Stimulated activated CD4-positive, alpha-beta T cell treated with anti-CD3 and anti-CD28 coated beads, Interleukin-15, amount 100 ng/mL, for 48 hours (primary cell): ENCODE data around the gene NR1D1.

Experiments
- DNase-seq, 2 donors: peaks; one replicate each; pipeline ENCODE4 v3.0.0-alpha.2; 2020; ENCODE audit warnings: low read depth in 2 of 2

The NR1D1 gene

GRCh38 chr17:40097087-40097486 is 3.3 kb downstream of the NR1D1 start:
- DNase-seq: no peak

DNA sequence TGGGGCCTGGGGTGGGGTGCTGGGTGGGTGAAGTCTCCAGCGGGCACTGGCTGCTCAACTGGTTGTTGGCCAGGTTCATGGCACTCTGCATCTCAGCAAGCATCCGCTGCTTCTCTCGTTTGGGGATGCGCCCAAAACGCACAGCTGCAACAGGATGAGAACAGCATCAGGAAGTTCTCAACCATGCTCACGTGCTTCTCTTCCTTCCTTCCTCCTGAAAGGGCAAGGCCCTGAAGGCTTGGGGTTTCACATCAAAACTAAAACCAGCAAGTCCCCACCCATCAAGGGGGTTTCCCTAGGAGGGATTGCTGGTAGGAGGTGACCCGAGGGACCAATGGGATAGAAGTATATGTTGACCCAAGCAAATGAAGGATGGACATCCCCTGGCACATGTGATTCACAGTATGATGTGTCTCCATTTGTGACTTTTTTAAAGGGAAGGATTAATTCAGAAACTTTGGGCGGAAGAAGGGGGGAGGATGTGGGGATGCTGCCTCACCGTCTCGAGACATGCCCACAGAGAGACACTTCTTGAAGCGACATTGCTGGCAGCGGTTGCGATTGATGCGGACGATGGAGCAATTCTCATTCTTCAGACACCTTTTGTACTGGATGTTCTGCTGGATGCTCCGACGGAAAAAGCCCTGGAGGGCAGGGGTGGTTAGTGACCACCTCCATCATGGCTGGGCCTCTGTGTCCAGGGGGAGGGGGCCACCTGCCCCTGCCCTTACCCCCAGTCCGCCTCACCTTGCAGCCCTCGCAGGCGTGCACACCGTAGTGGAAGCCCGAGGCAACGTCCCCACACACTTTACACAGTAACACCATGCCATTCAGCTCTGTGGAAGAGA is 4.2 kb downstream of the NR1D1 start:
- peak; percentile 74 to 79 for DNase-seq

DNA sequence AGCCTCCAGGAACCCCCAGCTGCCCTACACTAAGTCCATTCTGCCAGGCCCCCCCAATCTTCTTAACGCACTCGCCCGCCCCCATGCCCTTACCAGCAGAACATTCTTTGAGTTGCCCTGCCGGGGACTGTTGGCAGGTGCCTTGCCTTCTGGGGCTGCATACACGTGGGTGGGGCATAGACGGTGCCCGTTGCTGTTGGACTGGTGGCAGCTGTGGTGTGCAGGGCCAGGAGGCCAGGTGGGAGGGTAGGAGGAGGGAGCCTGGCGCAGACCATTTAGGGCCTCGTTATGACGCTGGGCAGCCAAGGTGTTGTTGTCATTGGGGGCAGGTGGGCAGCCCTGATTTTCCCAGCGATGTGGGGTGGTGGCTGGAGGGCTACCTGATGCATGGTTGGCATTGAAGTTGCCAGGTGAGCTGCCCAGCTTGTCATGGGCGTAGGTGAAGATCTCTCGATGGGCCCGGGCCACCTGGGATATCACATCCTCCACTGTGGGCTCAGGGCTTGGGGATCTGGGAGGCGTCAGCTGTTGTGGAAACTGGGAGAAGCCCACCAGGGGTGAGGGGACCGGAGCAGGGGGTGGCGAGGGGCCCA is 4.9 kb downstream of the NR1D1 start:
- no peak for DNase-seq

- DNase-seq: no peak
Measured at GRCh38 chr17:40094874-40095273, 5.5 kb downstream of the NR1D1 start.

DNA sequence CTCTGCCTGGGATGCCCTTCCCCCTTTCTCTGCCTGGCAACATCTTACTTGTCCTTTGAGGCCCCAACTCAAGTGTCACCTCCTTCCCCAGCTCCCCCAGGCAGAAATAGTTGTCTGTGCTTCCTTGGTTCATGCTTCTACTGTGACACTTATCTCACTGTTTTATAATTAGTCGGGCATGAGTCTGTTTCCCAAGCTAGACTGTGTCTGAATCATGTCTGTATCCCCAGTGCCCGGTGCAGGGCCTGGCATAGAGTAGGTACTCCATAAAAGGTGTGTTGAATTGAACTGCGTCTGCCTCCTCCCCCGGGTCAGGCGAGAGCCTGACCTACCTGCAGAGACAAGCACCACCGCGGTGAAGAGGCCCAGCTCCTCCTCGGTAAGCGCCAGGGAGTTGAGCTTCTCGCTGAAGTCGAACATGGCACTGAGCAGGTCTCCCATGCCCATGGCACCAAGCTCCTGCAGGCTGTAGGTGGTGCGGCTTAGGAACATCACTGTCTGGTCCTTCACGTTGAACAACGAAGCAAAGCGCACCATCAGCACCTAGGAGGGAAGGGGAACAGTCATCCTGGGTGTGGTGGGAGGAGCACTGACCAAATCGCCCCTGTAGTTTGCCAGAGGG is 6.7 kb downstream of the NR1D1 start:
- DNase-seq: no peak

DNA sequence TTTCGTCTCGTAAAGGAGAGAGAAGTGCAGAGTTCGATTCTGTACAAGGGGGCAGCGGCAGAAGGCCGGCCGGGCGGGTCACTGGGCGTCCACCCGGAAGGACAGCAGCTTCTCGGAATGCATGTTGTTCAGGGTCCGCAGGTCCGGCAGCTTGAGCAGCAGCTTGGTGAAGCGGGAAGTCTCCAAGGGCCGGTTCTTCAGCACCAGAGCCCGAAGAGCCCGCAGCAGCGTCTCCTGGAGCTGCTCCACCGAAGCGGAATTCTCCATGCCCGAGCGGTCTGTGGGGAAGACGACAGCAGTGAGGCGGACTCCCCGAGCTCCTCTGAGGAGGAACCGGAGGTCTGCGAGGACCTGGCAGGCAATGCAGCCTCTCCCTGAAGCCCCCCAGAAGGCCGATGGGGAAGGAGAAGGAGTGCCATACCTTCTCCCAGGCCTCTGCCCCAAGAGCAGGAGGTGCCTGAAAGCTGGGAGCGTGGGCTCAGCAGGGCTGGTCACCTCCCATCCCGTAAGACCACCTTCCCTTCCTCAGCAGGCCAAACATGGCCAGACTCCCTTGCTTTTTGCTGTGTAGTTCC is 7.3 kb downstream of the NR1D1 start:
- DNase-seq: no peak

- no peak for DNase-seq
Measured at GRCh38 chr17:40092581-40092980, 7.8 kb downstream of the NR1D1 start.

GRCh38 chr17:40091691-40092397 is 8.5 kb downstream of the NR1D1 start:
- DNase-seq: no peak

- DNase-seq: no peak
Measured at GRCh38 chr17:40090237-40091119, 9.9 kb downstream of the NR1D1 start.

- DNase-seq: no peak
Measured at GRCh38 chr17:40089077-40089895, 11.1 kb downstream of the NR1D1 start.

DNA sequence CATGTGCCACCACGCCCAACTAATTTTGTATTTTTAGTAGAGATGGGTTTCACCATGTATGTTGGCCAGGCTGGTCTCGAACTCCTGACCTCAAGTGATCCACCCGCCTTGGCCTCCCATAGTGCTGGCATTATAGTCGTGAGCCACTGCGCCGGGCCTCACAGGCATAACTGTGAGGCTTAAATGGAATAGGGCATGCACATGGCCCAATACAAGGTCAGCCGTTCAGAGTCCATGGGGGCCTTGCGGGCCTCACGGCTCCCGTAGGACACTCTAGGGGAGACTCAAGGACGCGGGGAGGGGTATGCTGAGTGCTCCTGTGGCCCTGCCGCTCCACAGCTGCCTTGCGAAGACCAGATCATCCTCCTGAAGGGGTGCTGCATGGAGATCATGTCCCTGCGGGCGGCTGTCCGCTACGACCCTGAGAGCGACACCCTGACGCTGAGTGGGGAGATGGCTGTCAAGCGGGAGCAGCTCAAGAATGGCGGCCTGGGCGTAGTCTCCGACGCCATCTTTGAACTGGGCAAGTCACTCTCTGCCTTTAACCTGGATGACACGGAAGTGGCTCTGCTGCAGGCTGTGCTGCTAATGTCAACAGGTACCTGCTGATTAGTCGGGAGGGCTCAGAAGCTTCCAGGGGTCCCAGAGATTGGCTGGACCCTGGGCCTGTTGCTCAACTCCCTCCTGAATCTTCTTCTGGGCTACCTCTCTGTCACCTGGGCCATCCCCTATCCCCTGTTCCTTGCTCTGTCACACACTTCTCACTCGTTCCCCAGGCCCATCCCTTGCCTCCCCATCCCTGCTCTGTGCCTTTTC is 12.3 kb downstream of the NR1D1 start:
- no peak for DNase-seq

DNA sequence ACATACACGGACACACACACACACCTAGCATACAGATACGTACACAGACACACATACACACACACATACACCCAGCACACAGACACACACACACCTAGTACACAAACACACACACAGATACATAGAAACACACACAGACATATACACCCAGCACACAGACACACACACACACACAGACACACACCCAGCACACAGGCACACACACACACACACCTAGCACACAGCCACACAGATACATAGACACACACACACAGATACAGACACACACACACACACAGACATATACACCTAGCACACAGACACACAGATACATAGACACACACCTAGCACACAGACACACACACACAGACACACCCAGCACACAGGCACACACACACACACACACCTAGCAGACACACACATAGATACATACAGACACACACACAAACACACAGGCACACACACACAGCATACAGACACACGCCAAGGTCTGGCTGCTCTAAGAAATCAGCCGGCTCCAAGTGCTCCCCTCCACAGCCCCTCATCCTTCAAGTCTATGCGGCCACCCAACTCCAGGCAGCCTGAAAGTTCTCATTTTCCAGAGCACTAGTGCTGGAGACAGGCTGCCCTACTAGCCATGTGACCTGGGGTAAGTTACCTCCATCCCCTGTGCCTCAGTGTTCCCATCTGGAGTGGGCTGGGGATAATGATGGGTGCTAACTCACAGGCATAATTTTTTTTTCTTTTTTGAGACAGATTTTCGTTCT is 13.2 kb downstream of the NR1D1 start:
- DNase-seq: no peak

DNA sequence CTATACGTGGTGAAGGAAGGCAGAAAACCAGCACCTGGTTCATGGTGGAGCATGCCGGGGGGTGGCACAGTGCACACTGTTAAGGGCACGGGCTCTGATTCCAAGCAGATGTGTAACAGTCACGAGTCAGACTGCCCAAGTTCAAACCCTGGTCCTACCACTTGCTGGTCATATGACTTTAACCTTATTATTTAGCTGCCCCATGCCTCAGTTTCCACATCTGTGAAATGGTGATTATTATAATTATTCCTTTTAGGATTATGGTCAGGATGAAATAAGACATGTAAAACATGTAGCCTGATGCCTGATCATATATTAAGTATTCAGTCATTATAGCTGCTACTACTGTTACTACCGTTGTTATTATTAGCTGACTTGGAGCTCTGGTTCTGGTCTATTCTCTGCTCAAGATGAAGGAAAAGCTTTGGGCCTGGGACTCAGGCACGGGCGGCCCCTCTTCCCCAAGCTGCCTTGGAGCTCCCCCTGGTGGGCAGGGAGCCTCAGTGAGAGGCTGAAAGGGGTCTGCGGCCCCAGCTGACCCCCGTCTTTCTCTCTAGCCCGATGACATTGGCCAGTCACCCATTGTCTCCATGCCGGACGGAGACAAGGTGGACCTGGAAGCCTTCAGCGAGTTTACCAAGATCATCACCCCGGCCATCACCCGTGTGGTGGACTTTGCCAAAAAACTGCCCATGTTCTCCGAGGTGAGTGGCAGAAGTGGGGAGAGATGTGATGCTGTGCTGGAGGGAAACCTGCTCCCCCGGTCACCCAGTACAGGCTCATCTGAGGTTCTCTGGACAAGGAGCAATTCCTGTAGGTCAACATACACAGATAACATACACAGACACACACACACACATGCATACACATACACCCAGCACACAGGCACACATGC is 14.0 kb downstream of the NR1D1 start:
- DNase-seq: peak in 1 of 2 donors; percentile 57

DNA sequence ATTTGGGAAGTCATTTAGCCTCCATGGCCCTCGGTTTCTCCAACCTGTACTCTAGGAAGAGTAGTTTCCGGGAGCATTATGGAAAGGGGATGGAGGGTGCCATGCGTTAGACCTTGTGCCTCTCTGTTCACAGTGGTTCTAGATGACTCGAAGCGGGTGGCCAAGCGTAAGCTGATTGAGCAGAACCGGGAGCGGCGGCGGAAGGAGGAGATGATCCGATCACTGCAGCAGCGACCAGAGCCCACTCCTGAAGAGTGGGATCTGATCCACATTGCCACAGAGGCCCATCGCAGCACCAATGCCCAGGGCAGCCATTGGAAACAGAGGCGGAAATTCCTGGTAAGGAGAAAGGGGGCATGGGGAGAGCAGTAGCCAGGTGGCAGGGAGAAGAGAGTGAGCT is 15.9 kb downstream of the NR1D1 start:
- DNase-seq: no peak

DNA sequence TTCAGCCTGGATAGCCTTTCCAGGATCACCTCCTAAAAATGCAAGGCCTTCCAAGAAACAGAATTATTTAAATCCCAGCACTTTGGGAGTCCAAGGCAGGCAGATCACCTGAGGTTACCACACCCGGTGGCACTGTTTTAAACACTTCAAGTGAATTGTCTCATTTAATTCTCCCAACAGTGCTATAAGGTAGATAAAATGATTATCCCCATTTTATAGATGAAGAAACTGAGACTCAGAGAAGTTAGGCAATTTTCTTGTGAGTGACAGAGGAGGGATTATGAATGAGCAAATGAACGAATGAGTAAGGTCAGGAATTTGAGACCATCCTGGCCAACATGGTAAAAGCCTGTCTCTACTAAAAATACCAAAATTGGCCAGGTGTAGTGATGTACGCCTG is 20.8 kb downstream of the NR1D1 start:
- no peak for DNase-seq

- DNase-seq: no peak
Measured at GRCh38 chr17:40076591-40076990, 23.8 kb downstream of the NR1D1 start.

GRCh38 chr17:40075942-40076498 is 24.4 kb downstream of the NR1D1 start:
- no peak for DNase-seq
